ENCODE measurements around the gene RADIL.

The RADIL gene

DNA sequence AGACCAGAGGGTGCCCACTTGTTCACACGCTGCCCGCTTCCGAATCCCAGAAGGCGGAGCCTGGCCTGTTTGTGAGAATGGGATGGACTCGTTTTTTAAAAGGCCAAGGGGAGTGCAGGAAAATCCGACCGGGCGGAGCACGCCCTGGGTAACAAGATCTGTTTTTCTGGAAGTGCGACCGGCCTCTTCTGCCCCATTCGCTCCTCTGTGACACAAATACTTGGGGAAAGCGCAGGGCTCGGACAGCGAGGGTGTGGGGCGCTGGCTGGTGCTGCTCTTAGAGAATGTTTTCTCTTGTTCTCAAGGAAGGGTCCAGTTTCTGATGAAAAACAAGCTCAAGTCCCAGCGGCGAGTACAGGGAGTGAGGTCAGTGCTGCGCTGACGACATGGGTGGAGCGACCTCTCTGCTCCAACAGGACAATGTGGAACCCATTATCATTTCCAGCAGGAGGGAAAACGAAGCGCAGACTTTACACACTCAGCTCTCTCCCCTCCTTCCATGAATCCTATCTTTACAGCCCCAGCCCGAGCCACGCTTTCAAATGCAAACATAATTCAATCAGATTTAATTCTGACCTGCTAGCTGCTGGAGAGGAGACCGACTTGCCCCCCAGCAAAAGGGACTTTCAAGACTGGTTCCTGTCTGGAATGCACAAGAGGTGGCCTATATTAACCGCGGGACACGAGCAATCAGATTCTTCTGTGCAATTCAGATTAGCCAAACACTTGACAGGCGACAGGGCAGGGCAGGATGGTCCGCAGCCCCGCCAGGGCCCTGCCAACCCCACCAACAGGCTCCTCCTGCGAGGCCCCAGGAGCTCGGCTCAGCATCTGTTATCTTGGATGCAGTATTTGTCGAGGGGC lies 1.1 kb downstream of the RADIL start:
- in situ Hi-C loops (cut with MboI; ENCODE audit: low sequenced_read_pairs), result no loop called here

DNA sequence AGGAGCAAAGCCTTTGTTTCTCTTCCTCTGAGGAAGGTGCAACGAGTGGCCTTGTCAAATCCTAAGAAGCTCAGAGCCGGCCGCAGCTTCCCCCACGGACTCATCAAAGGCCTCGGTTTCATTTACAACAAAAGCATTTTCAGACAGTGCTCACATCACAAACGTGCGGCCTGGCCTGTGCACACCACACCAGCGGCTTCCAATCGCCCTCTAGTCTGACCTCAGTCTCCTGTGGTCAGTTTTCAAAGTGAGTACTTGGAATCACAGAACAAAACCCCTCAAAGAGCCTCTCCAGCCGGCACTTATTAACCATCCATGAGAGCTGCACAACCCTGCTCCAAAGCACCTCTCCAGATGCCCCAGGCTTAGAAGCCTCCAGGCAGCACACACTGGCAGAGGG lies 3.3 kb downstream of the RADIL start:
- in situ Hi-C loops (cut with MboI; ENCODE audit: low sequenced_read_pairs), result no loop called here

DNA sequence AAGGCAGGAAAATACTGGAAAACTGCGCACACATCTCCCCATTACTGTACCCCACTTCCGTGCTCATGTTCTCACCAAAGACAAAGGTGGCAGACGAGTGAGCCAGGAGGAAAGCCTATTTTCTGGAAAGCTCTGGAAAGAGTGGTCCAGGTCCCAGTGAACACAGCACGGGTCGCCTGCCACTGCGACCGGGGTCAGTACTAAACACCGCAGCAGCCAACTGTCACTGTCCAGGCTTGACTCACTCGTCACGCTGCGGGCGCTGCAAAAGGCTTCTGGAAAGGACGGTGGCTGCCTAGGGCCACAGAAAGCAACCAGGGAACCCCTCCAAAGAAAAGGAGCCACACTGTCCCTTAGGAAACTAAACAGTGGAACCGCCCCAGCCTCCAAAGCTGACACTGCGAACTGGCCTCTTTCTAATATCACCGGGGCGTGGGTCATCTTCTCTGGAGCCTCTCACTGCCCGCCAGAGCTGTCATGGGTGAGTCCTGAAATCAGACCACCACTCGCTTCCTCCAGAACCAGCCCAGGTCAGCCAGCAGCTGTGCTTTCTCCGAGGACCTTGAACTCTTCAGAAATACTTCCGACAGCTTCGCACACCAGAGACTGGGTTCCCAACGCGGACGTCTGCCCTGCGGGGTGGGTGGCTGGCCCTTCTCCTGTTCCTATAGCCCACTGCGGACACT lies 4.0 kb downstream of the RADIL start:
- in situ Hi-C loops (cut with MboI; ENCODE audit: low sequenced_read_pairs), result no loop called here

DNA sequence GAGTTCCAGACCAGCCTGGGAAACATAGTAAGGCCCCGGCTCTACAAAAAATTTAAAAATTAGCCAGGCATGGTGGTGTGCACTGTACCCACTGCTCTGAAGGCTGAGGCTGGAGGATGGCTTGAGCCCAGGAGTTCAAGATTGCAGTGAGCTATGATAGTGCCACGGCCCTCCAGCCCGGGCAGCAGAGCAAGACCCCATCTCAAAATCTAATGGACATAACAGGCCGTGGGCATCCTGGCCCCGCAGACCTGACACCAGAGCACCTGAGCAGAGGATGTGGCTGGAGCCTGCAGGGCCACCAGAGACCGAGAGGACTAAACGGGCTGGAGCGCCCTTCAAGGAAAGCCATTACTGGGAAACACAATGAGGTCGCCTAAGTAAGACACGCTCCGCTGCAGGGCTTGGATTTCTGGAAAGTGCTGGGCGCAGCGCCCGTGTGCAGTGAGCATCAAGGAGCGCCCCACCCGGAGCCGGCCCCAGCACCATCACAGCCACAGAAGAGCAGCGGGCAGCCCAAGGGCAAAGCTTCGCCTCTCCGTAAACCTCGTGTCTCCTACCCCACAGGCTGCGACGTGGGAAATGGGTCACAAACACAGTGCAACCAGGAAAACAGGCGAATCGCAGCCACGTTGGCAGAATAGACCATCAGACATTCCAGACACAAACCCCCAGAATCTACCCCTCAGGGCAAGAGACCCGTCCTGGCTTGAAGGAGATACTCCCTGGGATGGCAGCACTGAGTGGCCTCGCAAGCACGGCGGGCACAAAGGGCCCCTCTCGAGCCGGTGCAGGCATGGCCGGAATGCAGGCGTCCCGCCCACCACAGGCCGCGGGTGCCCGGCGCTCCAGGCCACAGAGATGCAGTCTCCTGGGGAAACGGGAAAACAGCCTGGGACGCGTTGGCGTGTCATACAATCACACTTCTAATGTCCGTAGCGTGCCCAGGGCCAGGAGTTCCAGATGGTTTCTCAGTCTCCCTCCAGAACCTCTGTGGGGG lies 4.9 kb downstream of the RADIL start:
- in situ Hi-C loops (cut with MboI; ENCODE audit: low sequenced_read_pairs), result no loop called here

DNA sequence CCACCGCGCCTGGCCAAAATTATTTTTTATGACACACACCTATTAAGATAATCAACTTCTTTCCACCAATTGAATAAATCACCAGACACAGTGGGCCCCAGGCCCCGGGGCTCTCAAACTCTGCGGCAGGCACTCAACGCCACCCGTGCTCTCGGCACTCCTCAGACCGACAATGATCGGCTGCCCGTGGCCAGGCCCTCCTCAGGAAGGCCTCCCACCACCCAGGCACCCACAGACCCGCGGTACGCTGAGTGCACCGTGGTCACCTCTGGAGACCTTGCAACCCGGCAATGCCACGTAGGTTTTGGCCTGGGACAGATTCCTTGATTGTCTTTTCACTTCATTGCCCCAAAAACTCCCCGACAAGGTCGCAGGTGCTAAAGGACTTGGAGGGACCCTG lies 6.9 kb downstream of the RADIL start:
- in situ Hi-C loops (cut with MboI; ENCODE audit: low sequenced_read_pairs), result no loop called here

DNA sequence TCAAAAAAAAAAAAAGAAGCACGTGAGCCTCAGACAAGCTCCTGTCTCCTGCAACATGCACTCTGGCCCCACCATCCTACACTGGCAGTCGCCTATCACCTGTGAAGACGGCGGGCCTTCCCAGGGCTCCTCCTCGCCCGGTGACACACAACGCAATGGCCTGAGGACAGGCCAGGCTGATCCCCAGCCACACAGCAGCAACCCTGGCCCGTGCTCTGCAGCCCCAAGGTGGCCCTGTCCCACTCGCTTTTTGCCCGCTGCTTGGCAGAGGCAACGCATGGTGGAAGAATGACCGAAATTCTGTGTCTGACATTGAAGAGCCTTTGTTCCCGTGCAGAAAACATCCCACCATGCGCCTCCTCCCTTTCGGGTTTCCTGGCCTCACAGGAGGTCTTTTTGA lies 8.1 kb downstream of the RADIL start:
- in situ Hi-C loops (cut with MboI; ENCODE audit: low sequenced_read_pairs), result no loop called here

DNA sequence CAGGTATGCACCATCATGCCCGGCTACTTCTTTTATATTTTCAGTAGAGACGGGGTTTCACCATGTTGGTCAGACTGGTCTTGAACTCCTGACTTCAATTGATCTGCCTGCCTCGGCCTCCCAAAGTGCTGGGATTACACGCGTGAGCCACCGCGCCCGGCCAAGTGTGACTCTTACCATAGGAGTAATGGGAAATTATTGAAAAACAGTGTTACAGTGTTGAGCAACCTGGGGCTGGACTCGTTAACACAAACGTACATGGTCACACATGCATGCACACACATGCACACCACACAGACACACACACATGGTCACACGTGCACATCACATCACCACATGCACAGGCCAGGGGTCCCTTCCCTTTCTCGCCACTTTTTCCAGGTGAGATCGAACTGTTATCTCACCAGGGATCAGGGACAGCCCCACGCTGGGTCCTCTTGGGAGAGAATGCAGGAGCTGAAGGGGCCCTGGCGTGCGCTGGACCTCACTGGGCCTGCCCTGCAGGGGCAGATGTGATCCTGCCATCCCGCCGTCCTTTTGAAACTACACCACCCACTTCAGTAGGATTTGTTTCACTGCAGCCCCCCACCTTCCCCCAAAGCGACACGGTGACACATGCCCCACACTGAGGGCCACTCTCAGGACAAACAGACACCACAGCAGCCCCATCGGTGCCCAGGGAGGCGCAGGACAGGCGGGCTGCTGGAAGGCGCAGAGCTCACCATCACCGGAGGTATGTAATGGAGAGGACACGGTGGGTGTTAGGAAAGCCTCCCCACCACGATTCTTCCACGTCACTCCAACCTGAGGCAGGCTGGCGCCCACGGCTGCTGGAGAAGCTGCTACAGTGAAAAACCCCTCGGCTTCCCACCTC lies 10.2 kb downstream of the RADIL start:
- in situ Hi-C loops (cut with MboI; ENCODE audit: low sequenced_read_pairs), result no loop called here

DNA sequence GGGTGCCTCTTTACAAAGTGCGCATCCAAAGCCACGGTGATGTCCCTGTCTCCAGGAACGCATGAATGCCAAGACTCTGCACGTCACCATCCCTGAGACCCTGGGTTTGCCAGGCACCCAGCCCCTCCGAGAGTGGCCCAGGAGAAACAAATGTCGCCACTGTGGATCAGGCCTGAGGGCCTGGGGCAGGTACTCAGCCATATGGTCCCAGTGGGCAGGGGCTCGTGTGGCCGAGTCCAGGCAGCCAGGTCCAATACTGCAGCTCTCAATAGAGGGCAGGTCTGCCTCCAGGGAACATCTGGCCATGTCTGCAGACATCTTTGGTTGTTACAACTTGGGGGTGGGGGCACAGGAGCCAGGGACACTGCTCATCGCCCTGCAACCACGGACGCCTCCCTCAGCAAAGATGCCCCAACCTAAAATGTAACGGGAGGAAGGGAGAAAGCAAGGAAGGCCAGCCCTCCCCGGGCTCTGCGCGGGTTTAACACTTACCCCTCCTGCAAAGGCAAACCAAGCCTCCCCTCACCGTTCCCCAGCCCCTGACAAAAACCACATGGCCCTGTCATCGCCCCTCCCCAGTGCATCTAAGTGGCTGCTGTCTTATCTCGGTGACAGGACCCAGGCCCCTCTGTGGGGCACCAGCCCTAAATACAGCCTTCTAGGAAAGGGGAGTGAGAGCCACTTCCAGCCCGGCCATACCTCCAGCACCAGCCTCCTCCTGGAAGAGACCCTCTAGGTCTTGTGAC lies 11.4 kb downstream of the RADIL start:
- in situ Hi-C loops (cut with MboI; ENCODE audit: low sequenced_read_pairs), result no loop called here

DNA sequence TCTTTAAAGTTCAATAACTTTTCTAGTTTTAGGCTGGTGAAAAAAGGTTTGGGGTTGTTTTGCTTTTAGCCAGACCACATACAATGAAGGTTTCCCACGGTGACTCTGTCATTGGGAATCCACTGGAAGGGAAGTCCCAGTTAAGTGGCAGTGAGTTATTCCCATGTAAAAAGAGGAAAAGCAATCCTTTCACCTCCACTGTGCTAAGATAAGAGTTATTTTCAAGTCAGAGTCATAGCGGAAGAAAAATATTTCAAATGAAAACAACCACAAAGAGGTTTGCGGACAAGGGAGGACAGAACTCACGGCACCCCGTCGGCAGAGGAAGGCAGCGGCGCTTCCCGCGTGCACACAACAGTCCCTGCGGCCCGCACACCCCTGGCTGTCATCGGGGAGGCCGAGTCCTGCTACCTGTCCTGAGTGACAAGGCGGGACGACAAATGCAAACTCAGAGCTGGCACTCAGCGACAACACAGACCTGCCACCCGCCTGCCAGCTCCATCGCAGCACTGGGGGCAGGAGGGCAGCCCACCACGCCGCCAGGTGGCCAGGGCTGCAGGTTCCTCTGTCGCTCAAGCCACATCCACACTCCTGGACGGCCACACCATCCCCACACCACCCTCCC lies 12.3 kb downstream of the RADIL start:
- in situ Hi-C loops (cut with MboI; ENCODE audit: low sequenced_read_pairs), result no loop called here

DNA sequence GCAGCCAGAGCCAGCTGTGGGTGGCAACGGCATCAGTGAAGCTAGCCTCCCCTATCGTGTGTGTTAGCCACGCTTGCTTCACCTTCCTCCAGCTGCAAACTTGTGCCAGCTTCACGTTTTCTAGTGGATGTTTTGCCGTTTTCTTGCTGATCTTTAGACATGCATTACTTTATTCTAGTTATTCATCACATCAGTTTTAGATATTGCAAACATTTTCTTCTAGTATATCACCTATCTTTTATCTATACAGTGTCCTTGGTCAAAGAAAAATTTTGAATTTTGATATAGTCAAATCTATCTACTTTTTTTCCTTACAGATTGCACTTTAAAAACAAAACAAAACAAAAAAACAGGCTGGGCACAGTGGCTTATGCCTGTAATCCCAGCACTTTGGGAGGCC lies 15.0 kb downstream of the RADIL start:
- in situ Hi-C loops (cut with MboI; ENCODE audit: low sequenced_read_pairs), result no loop called here

DNA sequence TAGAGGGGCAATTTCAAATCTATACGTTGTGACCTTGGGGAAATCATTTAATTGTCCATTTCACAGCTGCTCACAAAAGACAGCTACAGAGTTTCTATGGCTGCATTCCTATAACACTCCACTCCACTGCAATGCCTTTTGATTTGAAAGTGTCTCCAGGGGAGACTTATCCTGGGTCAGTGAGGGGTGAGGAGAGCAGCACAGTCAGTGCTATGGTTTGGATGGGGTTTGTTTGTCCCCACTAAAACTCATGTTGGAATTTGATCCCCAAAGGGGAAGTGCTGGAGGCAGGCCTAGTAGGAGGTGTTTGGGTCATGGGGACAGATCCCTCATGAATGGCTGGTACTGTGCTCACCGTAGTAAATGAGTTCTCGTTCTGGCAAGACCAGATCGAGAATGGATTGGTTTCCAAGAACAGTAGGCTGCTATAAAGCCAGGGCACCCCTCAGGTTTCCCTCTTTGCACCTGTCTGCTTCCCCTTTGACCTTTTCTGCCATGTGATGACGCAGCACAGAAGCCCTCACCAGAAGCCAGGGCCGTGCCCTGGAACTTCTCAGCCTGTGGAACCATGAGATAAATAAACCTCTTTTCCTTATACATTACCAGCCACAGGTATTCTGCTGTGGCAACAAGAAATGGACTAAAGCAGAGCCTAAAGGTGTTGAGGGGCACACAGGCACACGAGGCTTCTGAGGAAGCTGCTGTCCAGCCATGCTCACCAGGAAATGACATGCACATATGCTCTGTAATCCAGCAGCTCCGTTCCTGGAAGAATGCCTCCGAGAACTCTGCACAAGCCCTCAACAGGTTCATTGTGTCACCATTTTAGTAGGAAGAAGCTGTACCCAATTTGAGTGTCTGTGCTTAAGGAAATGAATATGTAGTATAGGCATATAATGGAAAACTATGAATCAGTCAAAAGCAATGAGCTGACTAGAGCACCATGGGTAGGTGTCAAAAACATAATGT lies 16.7 kb downstream of the RADIL start:
- in situ Hi-C loops (cut with MboI; ENCODE audit: low sequenced_read_pairs), result no loop called here

DNA sequence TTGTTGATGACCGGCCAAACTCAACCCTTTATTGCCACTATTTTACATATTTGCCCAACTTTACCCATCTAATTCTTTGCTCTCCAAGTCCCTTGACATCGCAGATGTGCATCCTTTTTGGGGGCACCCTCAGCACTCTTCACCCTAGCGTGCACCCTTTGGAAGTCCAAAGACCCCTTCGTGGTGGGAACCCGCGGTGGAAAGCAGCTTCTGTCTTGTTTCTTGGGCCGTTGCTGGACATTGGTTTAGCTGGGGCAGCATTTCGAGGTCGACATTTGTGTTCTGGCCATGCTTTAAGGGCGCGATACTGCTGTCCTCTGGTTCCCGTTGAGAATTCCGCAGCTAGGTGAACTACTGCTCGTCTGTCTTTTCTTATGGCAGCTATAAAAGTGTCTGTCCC lies 21.4 kb downstream of the RADIL start:
- in situ Hi-C loops (cut with MboI; ENCODE audit: low sequenced_read_pairs), result no loop called here

DNA sequence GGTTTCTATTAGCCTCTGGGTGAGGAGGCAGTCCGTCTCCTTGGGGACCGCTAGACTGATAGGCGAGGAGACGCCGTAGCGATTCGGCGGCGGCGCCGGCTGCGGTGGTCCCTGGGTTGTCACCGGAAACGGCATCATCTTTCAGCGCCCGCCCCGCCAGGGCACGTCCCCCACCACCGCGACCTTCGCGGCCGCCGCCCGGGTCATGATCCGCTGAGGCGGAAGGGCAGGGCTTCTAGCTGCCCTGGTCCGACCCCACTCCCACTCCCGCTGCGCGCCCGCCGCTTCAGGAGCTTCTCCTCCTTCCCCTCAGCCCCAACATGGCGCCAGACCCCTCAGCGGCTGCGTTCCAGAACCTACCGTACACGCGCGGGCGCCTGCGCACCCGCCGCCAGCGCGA lies 21.8 kb downstream of the RADIL start, which contains the start of gene PAPOLB:
Gene PAPOLB, minus strand, starts transcription at position 358 of the 400 bp plus-strand sequence. Its CDS starts 220 bp downstream, at position 138.
- in situ Hi-C loops (cut with MboI; ENCODE audit: low sequenced_read_pairs), result no loop called here

DNA sequence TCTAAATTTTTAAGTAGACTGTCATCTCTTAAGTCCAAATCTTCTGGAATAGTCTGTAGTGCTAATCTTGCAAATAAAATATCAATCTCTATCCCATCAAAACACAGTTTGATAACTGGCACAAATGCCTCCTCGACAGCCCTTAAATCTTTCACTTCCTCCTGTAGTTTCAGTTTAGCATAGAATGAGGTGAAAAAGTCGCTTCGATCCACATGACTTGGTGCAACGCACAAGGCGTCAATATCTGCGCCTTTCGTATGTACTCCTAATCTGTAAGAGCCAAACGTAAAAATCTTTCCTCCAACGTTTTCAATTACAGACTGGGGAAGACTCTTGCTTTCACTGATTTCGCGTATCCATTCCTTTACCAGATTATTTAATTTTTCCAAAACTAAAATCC lies 22.3 kb downstream of the RADIL start:
- in situ Hi-C loops (cut with MboI; ENCODE audit: low sequenced_read_pairs), result no loop called here

DNA sequence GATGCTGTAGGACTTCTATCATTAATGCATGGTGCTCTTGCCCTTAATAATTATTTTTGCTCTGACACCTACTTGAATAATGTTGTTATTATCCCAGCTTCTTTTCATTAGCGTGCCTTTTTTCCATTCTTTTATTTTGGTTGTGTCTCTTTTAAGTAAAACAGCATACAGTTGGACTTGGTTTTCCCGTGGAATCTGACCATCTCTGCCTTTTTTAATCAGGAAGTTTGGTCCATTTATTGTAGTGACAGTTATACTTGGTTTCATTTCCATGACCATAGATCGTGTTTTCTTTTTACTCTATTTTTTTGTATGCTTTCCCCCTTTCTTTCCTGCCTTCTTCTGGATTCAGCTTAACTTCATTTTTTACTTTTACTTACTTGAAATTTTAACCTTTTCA lies 26.3 kb downstream of the RADIL start:
- in situ Hi-C loops (cut with MboI; ENCODE audit: low sequenced_read_pairs), result no loop called here

DNA sequence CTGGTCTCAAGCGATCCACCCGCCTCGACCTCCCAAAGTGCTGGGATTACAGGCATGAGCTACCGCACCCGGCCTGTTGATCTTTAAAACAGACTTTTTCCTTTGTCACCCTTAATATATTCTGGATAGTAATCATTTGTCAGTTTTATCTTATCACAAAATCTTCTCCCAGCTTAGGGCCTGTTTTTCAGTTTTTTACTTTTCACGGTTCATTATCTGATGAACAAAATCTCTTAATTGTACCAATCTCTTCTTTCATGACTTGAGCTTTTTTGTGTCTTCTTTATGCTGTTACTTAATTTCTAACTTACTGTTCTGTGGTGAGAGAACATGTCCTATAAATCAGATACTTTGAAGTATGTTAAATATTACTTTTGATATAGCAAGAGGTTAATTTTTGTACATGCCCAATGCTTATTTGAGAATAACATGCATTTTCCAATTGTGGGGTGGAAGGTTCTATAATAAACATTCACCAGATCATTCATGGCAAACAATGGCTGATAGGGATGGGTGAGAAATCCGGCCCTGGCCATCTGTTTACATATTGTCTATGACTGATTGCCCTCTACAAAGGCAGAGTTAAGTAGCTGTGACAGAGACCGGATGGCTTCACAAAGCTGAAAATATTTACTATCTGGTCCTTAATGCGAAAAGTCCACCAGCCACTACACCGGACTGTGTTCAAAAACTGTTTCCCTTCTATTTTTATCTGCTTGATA lies 27.0 kb downstream of the RADIL start:
- in situ Hi-C loops (cut with MboI; ENCODE audit: low sequenced_read_pairs), result no loop called here

DNA sequence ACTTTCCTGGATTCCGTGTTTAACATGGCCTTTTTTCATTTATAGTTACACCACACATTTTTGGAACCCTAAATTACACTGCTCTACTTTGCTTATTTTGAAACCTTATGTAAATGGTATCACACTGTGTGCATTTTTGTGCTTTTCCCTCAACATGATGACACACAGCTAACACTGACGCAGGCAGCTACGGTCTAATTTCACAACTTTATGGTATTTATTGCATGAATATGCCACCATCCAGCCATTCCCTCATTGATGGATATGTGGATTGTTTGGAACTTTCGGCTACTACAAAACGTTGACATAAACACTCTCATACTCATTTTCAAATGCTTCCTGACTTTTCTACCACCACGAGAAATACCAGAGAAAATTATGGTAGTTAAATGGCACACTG lies 28.6 kb downstream of the RADIL start:
- in situ Hi-C loops (cut with MboI; ENCODE audit: low sequenced_read_pairs), result no loop called here

All from HL-60/S4 treated with phorbol 12-myristate 13-acetate at 8.2 ng/mL for 4 days and 3 days (cell line).